HCT116 (cell line): Measurements from ENCODE around the gene VWC2L. TPM values are rescaled to one million over a fixed set of nuclear protein-coding genes. Genes with fewer than 3 reads are reported as not detected.

Experiments
- ATAC-seq: fragments of 200-7000 bp; cut with Tn5 transposase; 2 replicates; pipeline ENCODE4 v1.9.1; 2020; ENCODE audit warnings: mild to moderate bottlenecking, moderate library complexity
- BruUV-seq: library from RNA; stranded (reverse); fragments of 400-500 nt; replicated peaks from 2 replicates; lab custom pipeline; 2021; lab: Mats Ljungman, UMichigan
- CTCF ChIA-PET: fragments of 300-600 bp; sonication (Branson Sonifier 250); formaldehyde crosslinking; loops from one replicate; lab custom pipeline; 2021; ENCODE audit warnings: antibody characterized with exemption; lab: Charles Lee
- POLR2A ChIA-PET: fragments of 300-600, 350-600 bp; sonication (Branson Sonifier 250); formaldehyde crosslinking; loops from one replicate; lab custom pipeline; 2021; ENCODE audit warnings: antibody characterized with exemption; lab: Charles Lee
- RAD21 ChIA-PET, 2 experiments: fragments of 300-600 bp; sonication (Branson Sonifier 250); formaldehyde crosslinking; loops; one replicate each; lab custom pipeline; 2023; ENCODE audit warnings: low total read pairs in 2 of 2; ENCODE audit not compliant: uncharacterized antibody in 2 of 2, unreplicated experiment in 2 of 2, low non-redundant PET in 1 of 2; lab: Charles Lee
- DNase-seq: peaks from one replicate; pipeline ENCODE4 v3.0.0-alpha.2; 2010; ENCODE audit warnings: low read depth, low spot score
- H2AFZ ChIP-seq: fragments of 200-600 bp; shearing (Covaris generic), sonication (generic); 2 replicates; pipeline ENCODE4 v1.6.1; 2017; ENCODE audit warnings: low read depth, mixed run types, mixed read lengths, antibody characterized with exemption, low read length; ENCODE audit not compliant: poor library complexity, severe bottlenecking
- H3K27ac ChIP-seq: 2 replicates; pipeline ENCODE4 v1.5.1; 2012; ENCODE audit warnings: low read depth, low read length
- H3K27me3 ChIP-seq: fragments of 200-600 bp; sonication (generic); 2 replicates; pipeline ENCODE4 v1.6.1; 2016; ENCODE audit warnings: mixed run types, low read length, mixed read lengths; ENCODE audit not compliant: insufficient read depth
- H3K36me3 ChIP-seq, 2 experiments: fragments of 200-500 bp in 1 of 2; fragments of 200-600 bp in 1 of 2; sonication (Bioruptor generic) in 1 of 2; sonication (generic) in 1 of 2; 2 replicates each; pipeline versions ENCODE4 v1.5.1 to v1.6.1; 2014 to 2016; ENCODE audit warnings: low read length in 2 of 2, inconsistent platforms in 1 of 2, mixed read lengths in 1 of 2, mixed run types in 1 of 2; ENCODE audit not compliant: insufficient read depth in 2 of 2, control insufficient read depth in 1 of 2
- H3K4me1 ChIP-seq, 2 experiments: fragments of 200-600 bp in 1 of 2; sonication (generic) in 1 of 2; 2 replicates each; pipeline versions ENCODE4 v1.5.1 to v1.6.1; 2012 to 2017; ENCODE audit warnings: low read length in 2 of 2, inconsistent platforms in 1 of 2, mild to moderate bottlenecking in 1 of 2, mixed read lengths in 1 of 2, mixed run types in 1 of 2, moderate library complexity in 1 of 2; ENCODE audit not compliant: insufficient read depth in 2 of 2, control insufficient read depth in 1 of 2
- H3K4me2 ChIP-seq: fragments of 200-600 bp; sonication (generic); 2 replicates; pipeline ENCODE4 v1.6.1; 2017; ENCODE audit warnings: mixed run types, low read length, mixed read lengths
- H3K4me3 ChIP-seq, 2 experiments: fragments of 200-600 bp in 1 of 2; sonication (generic) in 1 of 2; replicated peaks in 1 of 2; 2 replicates each; pipeline ENCODE4 v1.5.1; 2011 to 2016; ENCODE audit warnings: low read length in 2 of 2, control low read depth in 1 of 2, low read depth in 1 of 2, mild to moderate bottlenecking in 1 of 2, mixed read lengths in 1 of 2, mixed run types in 1 of 2
- H3K79me2 ChIP-seq: fragments of 200-600 bp; sonication (generic); 2 replicates; pipeline ENCODE4 v1.6.1; 2017; ENCODE audit warnings: mild to moderate bottlenecking, mixed run types, low read length, moderate library complexity, mixed read lengths; ENCODE audit not compliant: insufficient read depth
- H3K9ac ChIP-seq: fragments of 200-600 bp; sonication (generic); 2 replicates; pipeline ENCODE4 v1.6.1; 2016; ENCODE audit warnings: low read length, mixed read lengths
- H3K9me2 ChIP-seq: fragments of 200-600 bp; sonication (generic), shearing (Covaris generic); 2 replicates; pipeline ENCODE4 v1.6.1; 2017; ENCODE audit warnings: mixed run types, mild to moderate bottlenecking, moderate library complexity; ENCODE audit not compliant: insufficient read depth
- H3K9me3 ChIP-seq, 2 experiments: fragments of 200-500 bp in 1 of 2; fragments of 200-600 bp in 1 of 2; sonication (Bioruptor generic) in 1 of 2; sonication (generic) in 1 of 2; 2 replicates each; pipeline ENCODE4 v1.6.1; 2014 to 2017; ENCODE audit warnings: low read length in 2 of 2, mixed read lengths in 2 of 2, inconsistent platforms in 1 of 2, low read depth in 1 of 2, mild to moderate bottlenecking in 1 of 2, mixed run types in 1 of 2, moderate library complexity in 1 of 2; ENCODE audit not compliant: control insufficient read depth in 1 of 2, insufficient read depth in 1 of 2
- H4K20me1 ChIP-seq: fragments of 200-600 bp; sonication (generic), shearing (Covaris generic); 2 replicates; pipeline ENCODE4 v1.6.1; 2017; ENCODE audit warnings: mixed run types, mild to moderate bottlenecking, moderate library complexity; ENCODE audit not compliant: insufficient read depth
- ATF3 ChIP-seq: IDR thresholded peaks from 2 replicates; pipeline ENCODE4 v1.6.1; 2012
- CBX3 ChIP-seq: IDR thresholded peaks from 2 replicates; pipeline ENCODE4 v1.6.1; 2012; ENCODE audit warnings: low read depth
- EGR1 ChIP-seq: IDR thresholded peaks from 2 replicates; pipeline ENCODE4 v1.6.1; 2012; ENCODE audit warnings: low read depth
- FOSL1 ChIP-seq: IDR thresholded peaks from 2 replicates; pipeline ENCODE4 v1.6.1; 2012; ENCODE audit warnings: low read depth
- MAX ChIP-seq: IDR thresholded peaks from 2 replicates; pipeline ENCODE4 v1.6.1; 2012
- POLR2A ChIP-seq: IDR thresholded peaks from 2 replicates; pipeline ENCODE4 v1.7.0; 2011; ENCODE audit warnings: borderline replicate concordance; ENCODE audit not compliant: insufficient read depth, insufficient read length; ENCODE audit errors: extremely low read depth
- RAD21 ChIP-seq: IDR thresholded peaks from 2 replicates; pipeline ENCODE4 v1.6.1; 2012; ENCODE audit warnings: low read depth, mild to moderate bottlenecking
- SIN3A ChIP-seq: IDR thresholded peaks from 2 replicates; pipeline ENCODE4 v1.6.1; 2012; ENCODE audit warnings: low read depth
- SP1 ChIP-seq: IDR thresholded peaks from 2 replicates; pipeline ENCODE4 v1.6.1; 2012; ENCODE audit warnings: low read depth
- SRF ChIP-seq: IDR thresholded peaks from 2 replicates; pipeline ENCODE4 v1.6.1; 2012; ENCODE audit warnings: low read depth
- ZBTB33 ChIP-seq: IDR thresholded peaks from 2 replicates; pipeline ENCODE4 v1.6.1; 2011; ENCODE audit warnings: mild to moderate bottlenecking, low read length, moderate library complexity; ENCODE audit not compliant: insufficient replicate concordance; ENCODE audit errors: extremely low read depth
- intact Hi-C: fragments of 100-400 bp; cut with micrococcal nuclease; formaldehyde crosslinking; loops from 2 replicates; pipeline ENCODE4 v1.10.0; 2022
- total RNA-seq: library from RNA; stranded (reverse); gene quantifications from one replicate; pipeline ENCODE4 v1.2.1, GENCODE V29; 2021; ENCODE audit not compliant: unreplicated experiment

The VWC2L gene
- total RNA-seq, 1 experiment from 2014 or later, result not detected

- Histone ChIP-seq H2AFZ (no peak overlapping the region), H3K79me2 (no peaks in the 10 kb centered on the region), H3K27ac (no peak overlapping the region), H4K20me1 (no peaks in the 10 kb centered on the region), H3K4me2 (no peak overlapping the region), H3K9me2 (no peaks in the 10 kb centered on the region), H3K4me3 (no peak overlapping the region), H3K36me3 (no peaks in the 10 kb centered on the region), H3K9ac (no peak overlapping the region), H3K4me1 (no peaks in the 10 kb centered on the region), H3K9me3 (no peaks in the 10 kb centered on the region), H3K27me3 (no peaks in the 10 kb centered on the region)
- no peak for DNase-seq
- CTCF ChIA-PET, result no interaction called here
- no TSS peak for BruUV-seq
- TF ChIP-seq CBX3 (no peak), SIN3A (no peak), EGR1 (no peak), ZBTB33 (no peak), RAD21 (no peak), SRF (no peak), FOSL1 (no peak), SP1 (no peak), MAX (no peak), ATF3 (no peak), POLR2A (no peak)
- POLR2A ChIA-PET, result no interaction called here
- ATAC-seq, result no peak
- RAD21 ChIA-PET, result no interaction called here
- intact Hi-C loops, result no loop called here
These were observed 118.2 kb downstream of the VWC2L start for GRCh38 chr2:214529021-214529420.
